IMR-90 (cell line): Measurements from ENCODE around the gene ALAS1. TPM values are rescaled to one million over a fixed set of nuclear protein-coding genes. Genes with fewer than 3 reads are reported as not detected.

ENCODE experiments used
- ATAC-seq: fragments of 200-7000 bp; cut with Tn5 transposase; 2 replicates; pipeline ENCODE4 v1.9.1; 2020; ENCODE audit warnings: low read depth, mild to moderate bottlenecking, moderate library complexity
- BruUV-seq: library from RNA; stranded (reverse); fragments of 400-500 nt; replicated peaks from 2 replicates; lab custom pipeline; 2021; lab: Mats Ljungman, UMichigan
- CTCF ChIA-PET: fragments of 300-600 bp; formaldehyde crosslinking; extraction: SDS; loops from one replicate; lab custom pipeline; 2021; ENCODE audit warnings: antibody characterized with exemption; lab: Yijun Ruan, JAX
- POLR2A ChIA-PET: fragments of 300-600 bp; sonication (Branson Sonifier 250); formaldehyde crosslinking; loops from one replicate; lab custom pipeline; 2022; ENCODE audit warnings: antibody characterized with exemption; ENCODE audit not compliant: unreplicated experiment; lab: Charles Lee
- DNase-seq: peaks from one replicate; pipeline ENCODE4 v3.0.0; 2013
- H2AFZ ChIP-seq: replicated peaks from 2 replicates; pipeline ENCODE3; 2013; ENCODE audit warnings: low read length, mild to moderate bottlenecking; ENCODE audit not compliant: poor library complexity
- H2AK5ac ChIP-seq: 2 replicates; pipeline ENCODE4 v1.6.1; 2013; ENCODE audit warnings: low read depth, low read length, inconsistent platforms
- H2AK9ac ChIP-seq: replicated peaks from 2 replicates; pipeline ENCODE3; 2013; ENCODE audit warnings: mild to moderate bottlenecking, low read depth, low read length, moderate library complexity; ENCODE audit not compliant: poor library complexity
- H2BK120ac ChIP-seq: 2 replicates; pipeline ENCODE4 v1.6.1; 2013; ENCODE audit warnings: low read depth, low read length, inconsistent platforms
- H2BK15ac ChIP-seq: 3 replicates; pipeline ENCODE4 v1.6.1; 2013; ENCODE audit warnings: low read depth, low read length, inconsistent platforms
- H2BK20ac ChIP-seq: 2 replicates; pipeline ENCODE4 v1.6.1; 2013; ENCODE audit warnings: low read depth, mild to moderate bottlenecking, inconsistent platforms, low read length, moderate library complexity
- H2BK5ac ChIP-seq: 2 replicates; pipeline ENCODE4 v1.6.1; 2013; ENCODE audit warnings: mild to moderate bottlenecking, low read depth, low read length, inconsistent platforms; ENCODE audit not compliant: poor library complexity, severe bottlenecking
- H3K14ac ChIP-seq: replicated peaks from 2 replicates; pipeline ENCODE4 v1.6.1; 2013; ENCODE audit warnings: low read depth, low read length, inconsistent platforms
- H3K18ac ChIP-seq: 2 replicates; pipeline ENCODE4 v1.6.1; 2013; ENCODE audit warnings: low read depth, low read length, control low read depth
- H3K23ac ChIP-seq: 2 replicates; pipeline ENCODE4 v1.6.1; 2013; ENCODE audit warnings: low read depth, low read length, inconsistent platforms
- H3K27ac ChIP-seq: 2 replicates; pipeline ENCODE4 v1.5.1; 2013; ENCODE audit warnings: mild to moderate bottlenecking, control low read depth, low read length; ENCODE audit not compliant: insufficient read depth
- H3K27me3 ChIP-seq: 2 replicates; pipeline ENCODE4 v1.6.1; 2013; ENCODE audit warnings: low read length; ENCODE audit not compliant: control insufficient read depth, insufficient read depth
- H3K36me3 ChIP-seq: 2 replicates; pipeline ENCODE4 v1.6.1; 2013; ENCODE audit warnings: low read length, mixed read lengths; ENCODE audit not compliant: control insufficient read depth, insufficient read depth
- H3K4ac ChIP-seq: 2 replicates; pipeline ENCODE4 v1.6.1; 2013; ENCODE audit warnings: low read depth, low read length, inconsistent platforms
- H3K4me1 ChIP-seq: 2 replicates; pipeline ENCODE4 v1.6.1; 2013; ENCODE audit warnings: low read length, mixed read lengths; ENCODE audit not compliant: control insufficient read depth, insufficient read depth
- H3K4me2 ChIP-seq: 2 replicates; pipeline ENCODE4 v1.6.1; 2013; ENCODE audit warnings: low read depth, mild to moderate bottlenecking, control low read depth, low read length, moderate library complexity
- H3K4me3 ChIP-seq: 2 replicates; pipeline ENCODE4 v1.5.1; 2013; ENCODE audit warnings: low read depth, mild to moderate bottlenecking, control low read depth, low read length, moderate library complexity; ENCODE audit not compliant: insufficient read depth
- H3K56ac ChIP-seq: 2 replicates; pipeline ENCODE4 v1.6.1; 2013; ENCODE audit warnings: low read length, inconsistent platforms; ENCODE audit not compliant: insufficient read depth; ENCODE audit errors: extremely low read depth
- H3K79me1 ChIP-seq, 2 experiments: 2 replicates each; pipeline ENCODE4 v1.6.1; 2013; ENCODE audit warnings: low read length in 2 of 2, inconsistent platforms in 1 of 2, low read depth in 1 of 2
- H3K9ac ChIP-seq: 2 replicates; pipeline ENCODE4 v1.6.1; 2013; ENCODE audit warnings: low read depth, low read length, control low read depth
- H3K9me1 ChIP-seq: 2 replicates; pipeline ENCODE4 v1.6.1; 2013; ENCODE audit warnings: low read length, inconsistent platforms; ENCODE audit not compliant: insufficient read depth
- H3K9me3 ChIP-seq: 2 replicates; pipeline ENCODE4 v1.6.1; 2013; ENCODE audit warnings: low read length; ENCODE audit not compliant: control insufficient read depth, insufficient read depth
- H4K20me1 ChIP-seq: 2 replicates; pipeline ENCODE4 v1.6.1; 2013; ENCODE audit warnings: low read length, inconsistent platforms; ENCODE audit not compliant: insufficient read depth
- H4K5ac ChIP-seq: 2 replicates; pipeline ENCODE4 v1.6.1; 2013; ENCODE audit warnings: mild to moderate bottlenecking, low read depth, low read length, control low read depth
- H4K8ac ChIP-seq, 2 experiments: 2 replicates each; pipeline ENCODE4 v1.6.1; 2013; ENCODE audit warnings: low read depth in 2 of 2, low read length in 2 of 2, control low read depth in 1 of 2, inconsistent platforms in 1 of 2
- H4K91ac ChIP-seq: 2 replicates; pipeline ENCODE4 v1.6.1; 2013; ENCODE audit warnings: low read depth, low read length, inconsistent platforms; ENCODE audit not compliant: insufficient read depth
- BHLHE40 ChIP-seq: fragments of 150-350 bp; IDR thresholded peaks from 2 replicates; pipeline ENCODE4 v1.6.1; 2016; ENCODE audit warnings: mild to moderate bottlenecking, low read depth, low read length
- CEBPB ChIP-seq: IDR thresholded peaks from 2 replicates; pipeline ENCODE4 v1.6.1; 2012; ENCODE audit warnings: low read depth, low read length, improper control_type of control experiment
- MAZ ChIP-seq: IDR thresholded peaks from 2 replicates; pipeline ENCODE4 v1.6.1; 2012; ENCODE audit warnings: low read depth, mild to moderate bottlenecking, low read length, improper control_type of control experiment, moderate library complexity, borderline replicate concordance
- RCOR1 ChIP-seq: IDR thresholded peaks from 2 replicates; pipeline ENCODE4 v1.6.1; 2012; ENCODE audit warnings: mild to moderate bottlenecking, low read length, improper control_type of control experiment; ENCODE audit not compliant: insufficient replicate concordance
- RFX5 ChIP-seq: IDR thresholded peaks from 2 replicates; pipeline ENCODE4 v1.8.0; 2012; ENCODE audit warnings: low read depth, mild to moderate bottlenecking, low read length, moderate library complexity
- WGBS, 2 experiments: methylation state at CpG; one replicate each; pipeline versions ENCODE4 v1.1.5 to v1.1.7; 2013; ENCODE audit warnings: missing lambda C conversion rate in 2 of 2; ENCODE audit not compliant: insufficient read length in 1 of 2; ENCODE audit errors: extremely low coverage in 2 of 2; 5-methylcytosine and 5-hydroxymethylcytosine counted together
- dilution Hi-C: fragments of 300-500 bp; cut with HindIII; formaldehyde crosslinking; loops from one replicate; pipeline ENCODE4 v1.14.3; 2018; ENCODE audit warnings: low sequenced_read_pairs; ENCODE audit not compliant: unreplicated experiment
- in situ Hi-C: fragments of 300-500 bp; cut with MboI; formaldehyde crosslinking; loops from 3 replicates; pipeline ENCODE4 v1.14.3; 2019; ENCODE audit warnings: low sequenced_read_pairs, inconsistent platforms, mixed read lengths
- intact Hi-C: fragments of 100-400 bp; cut with micrococcal nuclease; formaldehyde crosslinking; loops from 2 replicates; pipeline ENCODE4 v1.10.0; 2022
- polyA plus RNA-seq, 3 experiments: library from polyadenylated mRNA; depleted of rRNA; stranded (reverse); fragments of >200 nt; gene quantifications; 2 replicates each; pipeline ENCODE4 v1.2.3, GENCODE V29; 2012; ENCODE audit warnings: low replicate concordance in 1 of 3
- total RNA-seq: library from RNA; depleted of rRNA; stranded (reverse); fragments of >200 nt; gene quantifications from 2 replicates; pipeline ENCODE4 v1.2.3, GENCODE V29; 2012

The ALAS1 gene
- total and polyA plus RNA-seq, 2 of the 4 experiments (the other 2 are of a cell fraction): 32.8 to 47.2 TPM

- intact Hi-C loops: no loop called here
- H4K8ac ChIP-seq: no peak overlapping the region
These were observed 4.6 kb downstream of the ALAS1 start for GRCh38 chr3:52202384-52203077.

More at GRCh38 chr3:52202384-52203077, 4.6 kb downstream of the ALAS1 start:
- H2AFZ ChIP-seq: no peak overlapping the region
- peaks cover 16% of the 10 kb centered on the region for H3K9me1 ChIP-seq
- ATAC-seq (no peak), DNase-seq (no peak)
- dilution Hi-C loops: no loop called here
- no peak overlapping the region for H3K14ac ChIP-seq
- H2BK15ac ChIP-seq: no peak overlapping the region; the same call in 2 of the 3 replicates
- H3K9ac ChIP-seq: no peak overlapping the region
- H2BK20ac ChIP-seq: no peak overlapping the region
- H3K18ac ChIP-seq: no peak overlapping the region
- no peak overlapping the region for H3K27ac ChIP-seq
- no TSS peak for BruUV-seq
- no peaks in the 10 kb centered on the region for H3K9me3 ChIP-seq
- no peak overlapping the region for H3K56ac ChIP-seq
- H2AK9ac ChIP-seq: no peak overlapping the region
- in situ Hi-C loops: no loop called here
- H3K23ac ChIP-seq: no peak overlapping the region
- no peak for TF ChIP-seq RCOR1
- TF ChIP-seq CEBPB: 0 out of 2 replicates have a peak, but pooled peaks have one; percentile 10
- TF ChIP-seq MAZ: no peak
- TF ChIP-seq BHLHE40: no peak
- no peak for TF ChIP-seq RFX5
- H4K91ac ChIP-seq: no peak overlapping the region
- peak overlapping the region; percentile 11; the same call in 1 of the 2 replicates for H2AK5ac ChIP-seq
- H4K20me1 ChIP-seq: peaks cover 12% of the 10 kb centered on the region
- H4K5ac ChIP-seq: no peak overlapping the region
- ChIA-PET POLR2A (no interaction called here), CTCF (interaction anchor here (0.5 to 1.3 kb wide), 2 partner anchors 17 to 137 kb away, joined by 4 to 7 read pairs; no protein-coding TSS in a partner anchor)
- no peak overlapping the region for H2BK120ac ChIP-seq
- H3K4me2 ChIP-seq: no peak overlapping the region
- H3K4me3 ChIP-seq: no peak overlapping the region
- H3K27me3 ChIP-seq: no peaks in the 10 kb centered on the region
- peaks cover 33 to 66% of the 10 kb centered on the region in 2 experiments for H3K79me1 ChIP-seq
- WGBS, 2 experiments: 100% methylated on average over 1 of the region's 4 CpGs; no CpG with 5 or more reads in 1 of the 2 experiments
- peaks cover 10% of the 10 kb centered on the region for H3K4me1 ChIP-seq
- H2BK5ac ChIP-seq: no peak overlapping the region
- H3K4ac ChIP-seq: no peak overlapping the region
- H3K36me3 ChIP-seq: peaks cover 54% of the 10 kb centered on the region
